Measurements from ENCODE around the gene CISTR.

CISTR gene

DNA sequence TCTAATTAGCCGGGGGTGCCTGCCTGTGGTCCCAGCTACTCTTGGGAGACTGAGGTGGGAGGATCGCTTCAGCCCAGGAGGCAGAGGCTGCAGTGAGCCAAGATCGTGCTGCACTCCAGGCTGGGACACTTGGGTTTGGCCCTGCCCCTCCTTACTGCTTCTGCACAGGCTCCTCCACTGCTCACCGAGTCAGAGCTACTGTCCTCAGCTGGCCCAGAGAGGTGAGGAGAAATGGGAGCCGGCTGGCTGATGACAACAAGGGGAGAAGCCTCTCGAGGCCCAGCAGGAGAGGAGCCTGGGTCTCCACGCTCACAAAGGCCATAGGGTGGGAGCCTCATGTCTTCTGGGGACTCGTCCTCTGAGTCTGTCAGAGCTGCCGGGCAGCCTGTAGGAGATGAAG, 38.3 kb downstream of the CISTR start:
- DNase-seq, result no peak

DNA sequence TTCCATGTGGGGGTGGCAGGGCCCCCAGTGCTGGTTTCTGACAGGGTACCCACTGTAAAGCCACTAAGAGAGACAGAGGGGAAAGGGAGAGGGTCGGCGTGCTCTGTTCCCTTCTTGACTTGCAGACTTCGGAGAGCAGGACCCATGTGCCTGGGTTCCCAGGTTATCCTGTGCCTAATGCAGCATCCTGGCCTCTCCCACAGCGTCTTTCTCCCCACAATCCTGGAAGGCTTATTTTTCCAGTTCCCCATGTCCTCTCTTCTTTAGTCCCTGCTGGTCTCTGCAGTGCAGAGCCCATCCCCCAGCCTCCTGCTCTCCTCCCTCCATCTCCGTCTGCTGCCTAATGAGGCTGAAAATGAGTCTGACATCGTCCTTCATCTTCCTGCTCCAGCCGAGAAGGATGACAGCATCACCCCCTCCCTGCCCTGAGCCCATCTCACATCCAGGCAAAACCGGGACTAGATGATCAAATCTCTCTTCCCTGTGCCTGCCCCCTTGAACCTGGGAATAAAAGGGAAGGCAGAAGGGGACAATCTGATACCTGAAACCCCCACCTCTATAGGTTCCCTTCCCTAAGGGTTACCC, 39.6 kb downstream of the CISTR start:
- DNase-seq, result no peak

DNA sequence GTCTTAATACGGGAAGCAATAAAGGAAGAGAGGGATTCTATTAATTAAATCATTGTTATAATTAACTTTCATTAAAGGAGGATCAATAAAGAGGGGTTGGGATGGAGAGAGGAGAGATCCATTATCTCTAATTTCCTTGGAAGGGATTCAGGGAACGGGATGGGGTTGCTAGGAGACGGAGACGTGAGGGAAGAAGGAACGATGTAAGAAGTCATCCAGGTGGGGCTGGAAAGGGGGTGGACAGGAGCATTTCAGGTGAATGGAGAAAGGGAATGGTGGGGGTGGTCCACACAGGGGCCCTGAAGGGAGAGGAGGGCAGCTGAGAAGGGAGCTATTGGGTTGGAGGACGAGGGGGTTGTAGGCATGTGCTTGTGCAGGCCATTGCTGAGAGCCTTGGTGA, 41.7 kb downstream of the CISTR start:
- no peak for DNase-seq

DNA sequence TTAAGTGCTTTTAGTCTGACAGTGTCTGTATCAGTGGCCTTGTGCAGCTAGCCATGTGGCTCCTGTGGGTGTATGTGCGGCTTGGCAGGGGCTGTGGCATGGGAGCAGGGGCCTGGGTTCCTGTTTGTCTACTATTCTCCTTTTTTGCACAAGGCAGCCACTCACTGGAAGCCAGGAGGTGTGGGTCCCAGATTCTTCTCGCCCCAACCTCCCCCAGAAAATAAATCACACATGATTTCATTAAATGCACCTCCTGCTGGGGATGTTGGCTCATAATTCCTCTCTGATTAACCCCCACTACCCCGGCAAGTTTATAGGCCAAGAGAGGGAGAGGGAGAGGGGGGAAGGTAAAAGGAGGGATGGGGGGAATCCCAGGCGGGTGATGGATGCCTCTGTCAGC, 42.1 kb downstream of the CISTR start:
- no peak for DNase-seq

DNA sequence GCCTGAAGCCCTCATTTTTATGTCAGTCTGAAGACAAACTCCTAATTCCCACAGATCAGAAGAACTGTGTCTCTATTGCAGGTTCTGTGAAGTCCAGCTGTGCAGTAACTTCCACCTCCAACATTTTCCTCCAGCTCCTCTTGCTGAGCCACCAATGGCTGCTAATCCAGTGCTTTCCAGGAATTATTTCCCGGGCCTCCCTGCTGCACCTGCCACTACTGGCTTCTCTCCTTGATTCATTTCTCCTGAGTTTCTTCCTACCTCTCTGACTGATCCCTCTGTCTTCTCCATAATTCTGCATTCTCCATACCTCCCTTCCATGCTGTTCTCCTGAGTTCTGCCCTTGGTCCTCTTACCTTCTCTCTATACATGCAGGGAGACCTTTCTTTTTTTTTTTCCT, 45.7 kb downstream of the CISTR start:
- DNase-seq, result no peak

DNA sequence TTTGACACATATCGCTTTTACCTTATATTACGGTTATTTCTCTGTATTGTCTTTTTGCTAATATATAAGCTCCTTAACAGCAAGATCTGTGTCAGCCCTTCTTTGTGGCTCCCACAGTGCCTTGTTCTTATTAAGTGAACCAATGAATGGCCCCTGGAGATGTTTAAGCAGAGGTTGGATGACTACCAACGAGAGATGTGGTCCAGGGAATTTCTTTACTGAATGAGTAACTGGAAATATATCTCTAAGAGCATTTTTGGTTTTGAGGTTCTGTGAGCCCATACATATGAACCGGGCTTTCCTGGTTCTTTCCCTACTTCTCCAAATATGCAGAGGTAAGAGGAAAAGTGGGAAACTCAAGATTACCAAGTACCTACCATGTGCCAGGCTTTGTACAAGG, 48.0 kb downstream of the CISTR start:
- DNase-seq, result no peak

DNA sequence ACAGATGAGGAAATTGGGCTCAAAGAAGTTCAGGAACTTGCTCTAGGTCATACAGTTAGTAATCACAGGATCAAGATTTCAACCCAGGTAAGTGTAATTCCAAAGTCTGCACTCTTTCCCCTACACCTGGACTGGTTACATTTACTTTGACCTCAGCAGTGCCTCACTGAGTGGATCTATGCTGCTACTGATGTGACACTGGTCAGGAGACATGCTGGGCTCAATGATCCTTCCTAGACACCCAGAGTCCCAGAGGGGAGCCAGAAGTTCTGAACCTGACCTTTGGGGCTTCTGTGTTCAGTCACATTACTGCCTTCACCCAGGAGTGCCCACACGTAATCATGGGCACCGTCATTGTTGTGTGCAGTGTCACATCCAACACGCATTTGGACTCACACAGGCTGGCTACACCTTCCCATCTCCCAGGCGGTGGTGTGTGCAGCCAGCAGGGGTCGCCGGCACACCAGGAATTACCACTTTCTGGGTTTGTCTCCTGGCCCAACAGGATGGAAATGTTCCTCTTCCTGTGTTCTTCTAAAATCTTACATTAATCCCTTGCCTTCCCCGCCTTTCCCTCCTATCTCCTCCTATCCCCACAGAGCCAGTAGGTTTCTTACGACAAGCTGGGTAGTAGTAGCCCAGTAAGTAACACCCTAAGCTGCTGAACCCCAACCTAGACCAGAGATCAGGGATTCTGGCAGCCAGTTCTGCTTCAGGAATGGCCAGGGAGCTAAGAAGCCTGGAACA, 50.1 kb downstream of the CISTR start:
- peak; percentile 60 for DNase-seq

DNA sequence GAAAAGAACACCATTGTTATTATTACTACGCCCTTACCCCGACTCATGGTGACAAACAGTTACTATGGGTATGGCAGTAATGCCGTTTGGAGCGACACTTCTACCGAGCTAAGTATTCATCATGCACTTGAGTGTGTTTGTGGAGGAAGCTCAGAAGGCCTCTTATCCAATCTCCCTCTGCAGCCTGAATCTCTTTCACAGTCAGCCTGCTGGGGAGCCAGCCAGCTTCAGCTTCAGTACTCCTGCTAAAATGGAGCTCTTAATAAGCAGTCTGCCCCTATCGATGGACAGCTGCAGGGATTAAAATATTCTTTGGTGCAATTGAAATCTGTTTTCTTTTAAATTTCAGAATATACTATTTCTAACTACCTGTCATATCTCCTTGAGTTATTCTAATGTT, 51.2 kb downstream of the CISTR start:
- no peak for DNase-seq

DNA sequence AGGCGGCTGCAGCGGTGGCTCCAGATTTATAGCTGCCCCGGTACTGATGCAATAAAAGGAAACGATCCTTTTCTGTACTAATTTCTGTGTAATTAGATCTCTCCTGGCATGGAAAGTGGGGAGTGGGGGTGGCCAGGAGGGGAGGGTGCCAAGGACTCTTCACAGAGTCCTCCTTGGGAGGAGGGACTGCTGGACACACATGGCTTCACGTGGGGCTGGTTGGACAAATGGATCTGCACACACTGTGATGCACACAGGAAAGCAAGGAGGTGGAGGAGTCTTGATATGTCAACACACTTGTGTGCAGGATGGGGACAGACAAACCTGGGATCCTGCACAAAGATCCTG, 52.1 kb downstream of the CISTR start:
- no peak for DNase-seq

DNA sequence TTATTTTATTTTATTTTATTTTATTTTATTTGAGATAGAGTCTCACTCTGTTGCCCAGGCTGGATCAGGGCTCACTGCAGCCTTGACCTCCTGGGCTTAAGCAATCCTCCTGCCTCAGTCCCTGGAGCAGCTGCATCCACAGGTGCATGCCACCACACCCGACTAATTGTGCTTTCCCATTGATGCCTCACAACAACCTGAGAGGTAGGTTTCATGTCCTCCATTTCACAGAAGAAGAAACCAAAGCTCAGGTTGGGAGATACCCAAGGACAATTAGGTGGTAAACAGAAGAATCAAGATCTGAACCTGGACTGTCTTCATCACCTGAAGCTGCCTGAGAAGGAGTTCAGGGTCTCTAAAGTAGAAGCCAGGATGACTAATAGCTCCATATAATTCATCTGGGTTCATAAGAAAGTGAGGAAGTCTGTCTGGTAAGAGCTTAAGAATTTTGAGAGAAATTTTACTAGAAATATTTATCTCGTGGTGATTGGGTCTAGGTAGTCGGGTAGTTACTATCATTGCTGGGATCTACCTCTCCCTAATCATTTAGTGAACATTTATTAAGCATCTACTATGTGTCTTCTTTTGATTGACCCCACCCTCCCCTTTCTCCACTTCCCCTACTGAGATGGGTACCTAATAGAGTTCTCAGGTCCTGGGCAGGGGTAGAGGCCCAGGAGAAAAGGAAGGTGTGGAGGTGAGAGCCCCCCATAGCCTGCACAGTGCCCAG, 52.7 kb downstream of the CISTR start:
- no peak for DNase-seq

DNA sequence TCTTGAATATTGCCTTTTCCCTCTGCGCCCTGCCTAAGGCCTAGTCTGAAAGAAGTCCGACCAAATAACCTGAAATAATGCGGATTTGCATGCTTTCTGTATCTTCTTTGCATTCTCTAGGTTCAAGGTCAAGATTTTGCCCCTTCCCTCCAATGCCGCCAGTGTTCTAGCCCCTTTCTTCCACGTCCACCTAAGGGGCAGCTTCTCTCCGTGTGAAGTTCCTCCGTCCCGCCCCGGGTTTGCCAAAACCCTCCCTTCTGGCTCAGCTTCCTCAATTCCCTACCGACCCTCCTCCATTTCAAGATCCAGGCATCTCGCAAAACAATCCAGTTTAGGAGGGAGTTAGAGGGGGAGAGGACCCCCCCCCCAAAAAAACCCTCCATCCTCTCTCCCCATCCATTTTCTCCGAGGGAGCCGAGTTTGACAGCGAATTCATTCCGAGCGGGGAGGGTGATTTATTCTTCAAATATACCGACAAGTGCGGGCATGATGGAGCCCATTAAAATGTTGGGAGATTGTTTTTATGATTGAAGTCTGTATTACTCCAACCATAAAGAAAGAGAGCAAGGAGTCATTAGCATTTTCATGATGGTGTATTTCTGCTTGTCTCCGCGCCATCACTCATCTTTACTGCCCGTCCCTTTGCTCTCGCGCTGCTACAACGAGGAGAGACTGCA, 55.0 kb downstream of the CISTR start:
- no peak for DNase-seq

Measured in RPMI8226 (cell line).